ENCODE data around the gene SAMD4B.

The SAMD4B gene

DNA sequence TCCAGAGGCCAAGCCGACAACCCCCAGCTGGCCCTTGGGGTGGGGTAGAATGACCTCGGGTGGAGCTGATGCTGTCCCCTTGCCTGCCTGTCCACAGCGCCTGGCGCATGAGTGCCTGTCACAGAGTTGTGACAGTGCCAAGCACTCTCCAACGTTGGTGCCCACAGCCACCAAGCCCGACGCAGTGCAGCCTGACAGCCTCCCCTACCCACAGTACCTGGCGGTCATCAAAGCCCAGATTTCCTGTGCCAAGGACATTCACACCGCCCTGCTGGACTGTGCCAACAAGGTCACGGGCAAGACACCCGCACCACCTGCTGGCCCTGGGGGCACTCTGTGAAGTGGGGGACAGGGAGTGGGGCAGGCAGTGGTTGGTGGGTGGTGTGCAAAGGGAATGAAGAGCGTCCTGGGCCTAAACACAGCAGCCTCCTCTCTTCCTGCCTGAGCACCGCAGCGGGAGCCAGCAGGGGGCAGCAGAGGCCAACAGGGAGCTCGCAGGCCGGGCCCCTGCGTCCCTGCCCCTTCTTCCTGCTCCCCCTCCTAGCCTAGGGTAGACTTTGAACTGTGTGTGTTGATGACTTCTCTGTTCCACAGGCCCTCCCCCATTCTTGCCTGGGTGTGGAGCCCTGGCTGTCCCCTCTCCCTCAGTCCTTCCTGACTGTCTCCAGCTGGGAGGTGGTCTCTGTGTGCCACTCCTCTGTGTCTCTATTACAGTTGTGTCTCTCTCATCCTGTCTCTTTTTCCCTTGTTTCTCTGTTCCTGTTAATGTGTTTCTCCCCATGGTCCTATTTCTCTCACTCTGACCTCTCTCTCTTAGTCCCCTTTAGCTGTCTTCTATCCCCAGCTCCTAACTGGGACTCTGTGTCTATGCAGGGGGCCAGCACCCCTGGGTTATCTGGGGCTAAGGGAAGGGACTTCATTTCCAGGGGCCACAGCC, 55.4 kb downstream of the SAMD4B start:
- DNase-seq: peak; percentile 90

DNA sequence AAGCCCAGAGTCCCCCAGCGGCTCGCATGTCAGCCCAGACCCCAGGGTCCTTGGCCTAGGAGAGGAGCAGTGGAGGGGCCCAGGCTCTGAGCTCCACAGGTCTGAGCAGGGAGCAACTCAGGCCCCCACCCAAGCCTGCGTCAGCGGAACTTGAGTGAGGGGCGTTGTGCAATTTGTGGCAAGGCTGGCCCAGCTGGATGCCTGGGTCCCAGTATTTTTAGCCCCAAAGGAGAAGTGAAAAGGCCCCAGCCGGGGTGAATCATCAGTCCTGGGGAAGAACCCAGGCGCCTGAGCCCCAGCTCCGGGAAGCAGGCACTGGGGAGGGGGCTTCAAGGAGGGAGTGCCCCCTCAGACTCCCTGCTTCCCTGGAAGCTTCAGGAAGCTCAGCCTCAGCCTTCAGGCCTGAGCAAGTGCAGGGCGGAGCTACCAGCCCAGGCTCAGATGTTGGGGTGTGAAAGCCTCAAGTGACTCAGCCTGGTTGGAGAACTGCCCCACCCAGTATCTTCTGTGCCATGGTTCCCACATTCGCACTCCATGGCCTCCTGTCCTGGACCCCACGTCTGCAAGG, 56.2 kb downstream of the SAMD4B start:
- no peak for DNase-seq

DNA sequence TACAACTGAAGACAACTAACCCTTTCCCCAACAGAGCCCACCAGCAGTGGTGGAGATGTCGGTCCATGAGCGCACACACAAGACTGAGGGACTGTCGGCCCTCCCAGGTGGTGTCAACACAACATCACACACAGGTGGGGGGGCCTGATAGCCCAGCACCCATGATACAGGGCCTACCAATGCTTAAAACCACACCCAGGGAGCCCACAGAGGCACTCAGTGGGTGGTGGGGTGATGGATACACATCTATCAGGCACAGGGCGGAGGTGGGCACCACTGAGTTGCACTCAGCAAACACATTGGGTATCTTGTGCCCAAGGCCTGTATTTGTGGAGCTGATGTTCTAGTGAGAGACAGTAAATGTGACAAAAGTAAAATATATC, 57.4 kb downstream of the SAMD4B start:
- DNase-seq: no peak

DNA sequence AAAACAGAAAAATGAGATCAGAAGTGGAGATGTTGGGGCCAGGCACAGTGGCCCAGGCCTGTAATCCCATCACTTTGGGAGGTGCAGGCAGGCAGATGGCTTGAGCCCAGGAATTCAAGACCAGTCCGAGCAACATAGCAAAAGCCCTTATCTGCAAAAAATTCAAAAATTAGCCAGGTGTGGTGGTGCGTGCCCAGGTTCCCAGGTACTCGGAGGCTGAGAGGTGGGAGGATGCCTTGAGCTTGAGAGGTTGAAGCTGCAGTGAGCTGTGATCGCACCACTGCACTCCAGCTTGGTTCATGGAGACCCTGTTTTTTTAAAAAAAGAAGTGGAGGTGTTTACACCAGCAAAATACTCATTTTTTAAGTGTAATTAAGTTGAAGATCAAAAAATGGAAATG, 57.8 kb downstream of the SAMD4B start:
- no peak for DNase-seq

DNA sequence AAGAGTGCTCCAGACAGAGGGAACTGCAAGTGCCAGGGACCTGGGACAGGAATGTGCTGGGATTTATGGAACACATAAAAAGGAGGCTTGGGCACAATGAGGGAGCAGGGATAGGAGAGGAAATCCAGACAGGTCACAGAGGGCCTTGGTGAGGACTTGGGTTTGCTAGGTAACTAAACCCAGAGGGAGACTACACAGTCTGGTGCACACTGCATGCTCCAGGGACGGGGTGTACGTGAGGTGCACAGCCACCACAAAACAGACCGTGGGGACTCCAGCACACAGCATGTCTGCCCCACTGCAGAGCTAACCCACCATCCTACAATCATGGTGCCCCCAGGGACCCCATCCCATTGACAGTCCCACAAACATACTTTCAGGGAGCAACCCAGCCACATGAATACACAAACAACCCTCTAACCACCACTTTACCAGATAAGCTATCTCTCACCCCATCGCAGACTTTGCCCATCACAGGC, 58.9 kb downstream of the SAMD4B start:
- no peak for DNase-seq

DNA sequence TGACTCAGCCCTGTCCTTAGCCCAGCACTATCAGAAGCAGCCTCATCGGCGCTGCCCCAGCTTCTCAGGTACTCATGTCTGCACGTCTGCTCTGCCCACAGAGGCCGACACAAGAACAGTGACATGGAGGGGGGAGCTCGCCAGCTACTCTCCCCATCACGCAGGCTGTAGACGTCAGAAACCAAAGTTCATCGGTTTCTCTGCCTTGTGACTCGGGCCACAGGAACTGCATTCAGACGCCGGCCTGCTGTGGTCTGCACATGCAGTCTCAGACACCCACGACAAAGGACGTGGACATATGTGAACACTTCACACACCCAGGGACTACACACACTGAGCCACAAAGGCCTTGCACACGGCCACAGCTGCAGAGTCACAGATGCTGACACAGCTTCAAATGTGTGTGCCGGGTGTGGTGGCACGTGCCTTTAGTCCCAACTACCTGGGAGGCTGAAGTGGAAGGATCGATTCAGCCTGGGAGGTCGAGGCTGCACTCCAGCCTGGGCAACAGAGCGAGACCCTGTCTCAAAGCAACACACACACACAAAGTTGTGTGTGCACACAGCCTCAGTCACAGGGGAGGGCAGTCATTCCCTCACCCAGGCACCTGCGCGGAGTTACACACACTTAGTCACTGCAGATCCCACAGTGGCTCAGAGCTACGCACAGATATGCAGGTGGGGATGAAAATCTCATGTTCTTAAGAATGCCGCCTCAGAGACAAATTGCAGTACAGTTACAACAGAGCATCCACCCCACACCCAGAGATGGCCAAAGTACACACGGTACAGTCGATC, 59.5 kb downstream of the SAMD4B start:
- peak; percentile 94 for DNase-seq

DNA sequence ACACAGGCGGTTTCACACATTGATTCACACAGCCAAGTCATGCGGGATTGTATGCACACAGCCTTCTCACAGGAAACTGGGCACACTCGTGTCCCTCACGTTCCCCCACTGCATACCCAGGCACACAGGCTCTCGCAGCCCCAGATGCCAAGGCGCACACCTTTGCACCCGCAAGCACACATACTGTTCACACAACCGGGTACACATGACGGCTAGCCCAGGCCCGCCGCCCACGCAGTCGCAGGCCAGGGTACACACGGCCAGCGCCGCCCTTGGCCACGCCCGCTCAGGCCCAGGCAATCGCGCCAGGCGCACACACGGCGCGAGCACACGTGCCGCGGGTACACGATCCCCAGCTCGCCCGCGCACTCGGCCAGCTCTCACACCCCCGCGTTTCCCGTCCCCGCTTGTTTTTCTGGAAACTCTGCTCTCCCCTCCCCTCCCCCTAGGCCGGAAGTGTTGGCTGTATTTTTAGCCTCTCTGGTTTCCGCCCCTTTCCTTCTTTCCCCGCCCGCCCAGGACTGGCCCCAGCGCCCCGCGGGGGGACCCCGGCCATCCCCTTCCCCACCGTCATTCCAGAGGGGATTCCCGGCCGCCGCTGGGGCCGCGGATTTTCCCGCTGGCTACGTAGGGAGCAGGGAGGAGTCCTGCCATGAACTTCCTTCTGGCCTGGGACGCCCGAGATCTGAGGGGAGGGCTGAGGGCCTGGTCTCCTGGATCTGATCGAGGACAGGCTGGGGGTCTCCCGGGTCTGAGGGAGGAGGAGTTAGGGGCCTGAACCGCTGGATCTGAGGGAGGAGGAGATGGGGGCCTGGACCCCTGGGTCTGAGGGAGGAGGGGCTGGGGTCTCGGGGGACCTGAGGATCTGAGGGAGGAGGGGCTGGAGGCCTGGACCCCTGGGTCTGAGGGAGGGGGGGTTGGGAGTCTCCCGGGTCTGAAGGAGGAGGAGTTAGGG, 60.4 kb downstream of the SAMD4B start:
- DNase-seq: peak; percentile 77

DNA sequence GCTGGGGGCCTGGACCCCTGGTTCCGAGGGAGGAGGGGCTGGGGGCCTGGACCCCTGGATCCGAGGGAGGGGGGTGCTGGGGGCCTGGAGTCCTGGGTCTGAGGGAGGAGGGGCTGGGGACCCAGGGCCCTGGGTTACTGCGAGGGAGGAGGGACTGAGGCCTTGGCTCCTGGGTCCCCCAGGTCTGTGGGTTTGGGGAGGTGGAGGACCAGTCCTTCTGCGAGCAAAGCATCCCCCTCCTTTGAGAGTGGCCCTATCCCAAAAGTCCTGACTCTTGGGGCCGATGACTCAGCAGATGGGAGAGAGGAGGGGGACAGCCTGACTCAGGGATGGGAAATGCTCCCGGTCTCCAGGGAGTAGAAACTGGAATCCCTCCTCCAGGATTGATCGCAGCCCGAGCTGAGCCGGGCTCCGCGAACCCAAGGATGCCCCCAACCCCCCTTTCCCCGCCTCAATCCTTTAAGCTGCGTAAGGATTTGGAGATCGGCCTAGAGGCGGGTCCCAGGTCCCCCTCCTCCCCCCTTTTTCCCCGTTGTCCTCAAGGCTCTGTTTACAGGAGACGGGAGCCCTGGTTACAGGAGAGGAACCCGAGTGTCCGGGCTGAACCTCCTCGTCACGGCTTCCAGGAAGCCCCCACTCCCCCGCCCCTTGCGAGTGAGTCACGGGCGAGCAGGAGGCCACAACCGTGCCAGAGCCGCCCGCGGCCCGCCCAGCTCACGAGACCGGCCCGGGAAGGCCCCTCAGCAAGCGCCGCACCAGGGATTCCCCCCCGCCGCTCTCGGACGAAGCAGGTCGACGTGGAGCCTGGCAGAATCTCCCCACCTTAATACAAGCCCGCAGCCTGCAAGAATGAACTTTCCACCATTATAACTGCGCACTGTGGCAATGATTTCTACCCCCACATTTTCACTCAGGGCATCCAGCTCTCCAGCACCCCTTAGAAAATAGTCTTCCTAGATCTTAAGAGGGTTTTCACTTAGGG, 61.4 kb downstream of the SAMD4B start:
- peak; percentile 98 for DNase-seq

DNA sequence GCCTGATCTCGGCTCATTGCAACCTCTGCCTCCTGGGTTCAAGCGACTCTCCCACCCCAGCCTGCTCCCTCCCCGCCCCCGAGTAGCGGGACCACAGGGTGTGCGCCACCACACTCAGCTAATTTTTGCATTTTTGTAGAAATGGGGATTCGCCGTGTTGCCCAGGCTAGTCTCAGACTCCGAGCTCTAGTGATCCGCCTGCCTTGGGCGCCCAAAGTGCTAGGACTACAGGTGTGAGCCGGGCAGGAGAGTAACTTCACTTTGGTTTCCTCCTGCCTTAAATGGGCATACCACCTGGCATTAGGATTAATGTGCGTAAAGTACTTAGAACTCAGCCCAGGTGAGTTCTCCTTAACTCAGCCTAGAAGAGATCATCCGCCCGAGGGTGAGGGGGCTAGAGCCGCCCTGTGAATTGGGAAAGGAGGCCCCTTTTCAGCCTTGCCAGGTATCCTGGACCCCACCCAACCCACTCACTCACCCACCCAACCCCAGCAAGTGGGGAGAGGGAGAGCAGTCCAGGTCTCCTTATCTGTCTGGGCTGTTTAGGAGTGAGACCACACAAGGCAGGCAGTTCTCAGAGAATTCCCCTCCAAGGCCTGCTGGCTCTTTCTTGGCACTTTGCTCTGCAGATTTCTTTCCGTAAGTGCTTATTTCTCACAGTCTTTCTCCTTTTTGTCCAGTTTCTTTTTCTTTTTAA, 63.2 kb downstream of the SAMD4B start:
- DNase-seq: no peak

DNA sequence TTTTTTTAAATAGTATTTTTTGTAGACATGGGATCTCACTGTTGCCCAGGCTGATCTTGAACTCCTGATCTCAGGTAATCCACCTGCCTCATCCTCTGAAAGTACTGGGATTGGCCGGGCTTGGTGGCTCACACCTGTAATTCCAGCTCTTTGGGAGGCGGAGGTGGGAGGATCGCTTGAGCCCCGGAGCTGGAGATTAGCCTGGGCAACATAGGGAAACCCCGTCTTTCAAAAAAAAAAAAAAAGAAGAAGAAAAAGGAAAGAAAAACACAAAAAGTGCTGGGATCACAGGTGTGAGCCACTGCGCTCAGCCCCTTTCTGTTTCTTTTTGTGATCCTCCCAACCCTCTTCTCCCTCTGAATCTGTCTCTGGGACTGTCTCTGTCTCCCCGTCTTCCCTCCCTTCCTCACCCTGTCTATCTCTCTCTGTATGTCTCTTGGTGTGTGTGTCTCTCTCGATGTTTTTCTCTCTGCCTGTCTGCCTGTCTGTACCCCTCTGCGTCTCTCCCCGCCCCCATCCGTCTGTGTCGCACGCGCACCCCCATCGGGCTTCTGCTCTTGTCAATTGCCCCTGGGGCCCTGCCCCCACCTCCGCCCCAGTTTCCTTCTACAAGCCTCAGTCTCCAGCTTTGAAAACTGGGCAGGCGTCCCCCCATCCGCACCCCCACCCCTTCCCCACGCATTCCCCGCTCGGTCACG, 63.9 kb downstream of the SAMD4B start:
- DNase-seq: peak; percentile 88

DNA sequence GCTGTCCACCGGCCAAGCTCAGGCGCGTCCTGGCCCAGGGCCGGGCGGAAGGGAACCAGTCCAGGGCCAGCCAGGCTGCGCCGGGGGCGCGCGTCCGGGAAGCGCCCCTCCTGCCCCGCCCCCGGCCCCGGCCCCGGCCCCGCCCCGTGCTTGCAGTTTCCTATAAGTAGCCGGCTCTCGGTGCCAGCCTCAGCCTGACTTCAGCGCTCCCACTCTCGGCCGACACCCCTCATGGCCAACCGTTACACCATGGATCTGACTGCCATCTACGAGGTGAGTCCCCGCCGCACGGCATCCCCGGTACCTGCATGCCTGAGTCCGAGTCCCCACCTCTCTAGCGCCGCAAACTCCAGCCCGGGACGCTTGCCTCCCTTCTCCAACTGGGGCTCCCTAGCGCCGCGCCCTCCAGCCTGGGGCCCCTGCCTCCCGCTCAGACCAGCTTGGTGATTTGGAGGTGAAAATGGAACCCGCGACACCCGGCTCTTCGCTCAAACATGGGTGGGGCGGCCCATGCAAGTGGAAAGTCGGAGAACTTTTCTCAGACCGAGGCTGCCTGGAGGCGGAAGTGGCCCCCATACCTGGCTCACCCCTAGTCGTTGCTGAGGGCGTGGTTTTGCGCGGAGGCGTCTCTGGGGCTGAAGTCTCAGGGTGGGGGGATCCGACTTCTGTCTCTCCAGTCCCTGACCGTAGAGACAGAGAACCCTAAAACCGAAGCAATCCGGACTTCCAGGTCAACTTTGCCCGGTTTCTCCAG, 64.6 kb downstream of the SAMD4B start, which contains the start of gene ZFP36:
Gene ZFP36, plus strand, starts transcription at position 192 of the 754 bp plus-strand sequence. Its CDS starts 58 bp downstream, at position 250.
- DNase-seq: peak; percentile 85

DNA sequence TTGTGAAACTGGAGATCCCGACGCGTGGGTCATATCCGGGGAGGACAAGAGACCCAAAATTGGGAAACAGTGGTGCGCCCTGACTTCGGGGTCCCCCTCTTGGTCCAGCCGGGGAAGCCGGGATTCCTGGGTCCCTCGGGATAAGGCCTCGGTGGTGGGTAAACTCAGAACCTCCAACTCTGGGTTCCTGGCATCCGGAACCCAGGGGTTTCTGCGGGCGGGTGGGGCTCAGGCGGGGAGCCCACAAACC, 65.1 kb downstream of the SAMD4B start:
- DNase-seq: no peak

DNA sequence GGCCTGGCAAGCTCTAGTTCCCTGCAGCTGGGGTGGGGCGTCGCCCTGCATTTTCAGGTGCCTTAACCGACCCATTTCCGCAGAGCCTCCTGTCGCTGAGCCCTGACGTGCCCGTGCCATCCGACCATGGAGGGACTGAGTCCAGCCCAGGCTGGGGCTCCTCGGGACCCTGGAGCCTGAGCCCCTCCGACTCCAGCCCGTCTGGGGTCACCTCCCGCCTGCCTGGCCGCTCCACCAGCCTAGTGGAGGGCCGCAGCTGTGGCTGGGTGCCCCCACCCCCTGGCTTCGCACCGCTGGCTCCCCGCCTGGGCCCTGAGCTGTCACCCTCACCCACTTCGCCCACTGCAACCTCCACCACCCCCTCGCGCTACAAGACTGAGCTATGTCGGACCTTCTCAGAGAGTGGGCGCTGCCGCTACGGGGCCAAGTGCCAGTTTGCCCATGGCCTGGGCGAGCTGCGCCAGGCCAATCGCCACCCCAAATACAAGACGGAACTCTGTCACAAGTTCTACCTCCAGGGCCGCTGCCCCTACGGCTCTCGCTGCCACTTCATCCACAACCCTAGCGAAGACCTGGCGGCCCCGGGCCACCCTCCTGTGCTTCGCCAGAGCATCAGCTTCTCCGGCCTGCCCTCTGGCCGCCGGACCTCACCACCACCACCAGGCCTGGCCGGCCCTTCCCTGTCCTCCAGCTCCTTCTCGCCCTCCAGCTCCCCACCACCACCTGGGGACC, 65.6 kb downstream of the SAMD4B start:
- peak; percentile 80 for DNase-seq

DNA sequence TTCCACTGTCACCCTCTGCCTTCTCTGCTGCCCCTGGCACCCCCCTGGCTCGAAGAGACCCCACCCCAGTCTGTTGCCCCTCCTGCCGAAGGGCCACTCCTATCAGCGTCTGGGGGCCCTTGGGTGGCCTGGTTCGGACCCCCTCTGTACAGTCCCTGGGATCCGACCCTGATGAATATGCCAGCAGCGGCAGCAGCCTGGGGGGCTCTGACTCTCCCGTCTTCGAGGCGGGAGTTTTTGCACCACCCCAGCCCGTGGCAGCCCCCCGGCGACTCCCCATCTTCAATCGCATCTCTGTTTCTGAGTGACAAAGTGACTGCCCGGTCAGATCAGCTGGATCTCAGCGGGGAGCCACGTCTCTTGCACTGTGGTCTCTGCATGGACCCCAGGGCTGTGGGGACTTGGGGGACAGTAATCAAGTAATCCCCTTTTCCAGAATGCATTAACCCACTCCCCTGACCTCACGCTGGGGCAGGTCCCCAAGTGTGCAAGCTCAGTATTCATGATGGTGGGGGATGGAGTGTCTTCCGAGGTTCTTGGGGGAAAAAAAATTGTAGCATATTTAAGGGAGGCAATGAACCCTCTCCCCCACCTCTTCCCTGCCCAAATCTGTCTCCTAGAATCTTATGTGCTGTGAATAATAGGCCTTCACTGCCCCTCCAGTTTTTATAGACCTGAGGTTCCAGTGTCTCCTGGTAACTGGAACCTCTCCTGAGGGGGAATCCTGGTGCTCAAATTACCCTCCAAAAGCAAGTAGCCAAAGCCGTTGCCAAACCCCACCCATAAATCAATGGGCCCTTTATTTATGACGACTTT, 66.4 kb downstream of the SAMD4B start:
- peak; percentile 61 for DNase-seq

DNA sequence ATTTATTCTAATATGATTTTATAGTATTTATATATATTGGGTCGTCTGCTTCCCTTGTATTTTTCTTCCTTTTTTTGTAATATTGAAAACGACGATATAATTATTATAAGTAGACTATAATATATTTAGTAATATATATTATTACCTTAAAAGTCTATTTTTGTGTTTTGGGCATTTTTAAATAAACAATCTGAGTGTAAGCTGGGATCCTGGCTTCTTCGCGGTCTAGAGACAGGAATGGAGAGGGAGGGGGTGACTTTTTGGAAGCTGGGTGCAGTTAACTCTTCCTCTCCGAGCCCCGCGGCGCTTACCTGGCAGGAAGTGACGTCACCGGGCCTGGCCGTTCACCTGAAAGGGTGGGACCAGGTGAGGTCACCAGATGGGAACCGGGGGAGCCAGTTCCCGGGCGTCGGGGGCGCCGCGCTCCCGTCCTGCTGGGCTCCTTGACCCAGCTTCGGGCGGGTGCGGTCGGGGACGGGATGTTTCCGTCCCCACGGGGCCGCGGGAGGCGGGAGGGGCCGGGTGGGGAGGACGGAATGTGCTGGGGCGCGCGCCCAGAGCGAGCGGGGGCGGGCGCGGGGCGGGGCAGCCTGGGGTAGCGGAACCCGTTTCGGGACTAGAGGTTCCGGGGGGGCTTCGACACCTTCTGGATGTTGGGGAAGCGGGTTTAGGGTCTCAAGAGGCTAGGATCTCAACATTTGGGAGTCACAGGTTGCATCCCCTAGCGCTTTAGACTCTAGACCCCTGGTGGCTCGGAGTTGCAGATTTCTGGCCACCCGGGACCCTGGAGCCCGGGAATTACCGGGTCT, 67.2 kb downstream of the SAMD4B start:
- peak; percentile 86 for DNase-seq
